ENCODE data around the gene FAM13A.

FAM13A gene

GRCh38 chr4:88690355-88690754 lies 366.6 kb downstream of the FAM13A start:
- TF ChIP-seq, protein P1, sequence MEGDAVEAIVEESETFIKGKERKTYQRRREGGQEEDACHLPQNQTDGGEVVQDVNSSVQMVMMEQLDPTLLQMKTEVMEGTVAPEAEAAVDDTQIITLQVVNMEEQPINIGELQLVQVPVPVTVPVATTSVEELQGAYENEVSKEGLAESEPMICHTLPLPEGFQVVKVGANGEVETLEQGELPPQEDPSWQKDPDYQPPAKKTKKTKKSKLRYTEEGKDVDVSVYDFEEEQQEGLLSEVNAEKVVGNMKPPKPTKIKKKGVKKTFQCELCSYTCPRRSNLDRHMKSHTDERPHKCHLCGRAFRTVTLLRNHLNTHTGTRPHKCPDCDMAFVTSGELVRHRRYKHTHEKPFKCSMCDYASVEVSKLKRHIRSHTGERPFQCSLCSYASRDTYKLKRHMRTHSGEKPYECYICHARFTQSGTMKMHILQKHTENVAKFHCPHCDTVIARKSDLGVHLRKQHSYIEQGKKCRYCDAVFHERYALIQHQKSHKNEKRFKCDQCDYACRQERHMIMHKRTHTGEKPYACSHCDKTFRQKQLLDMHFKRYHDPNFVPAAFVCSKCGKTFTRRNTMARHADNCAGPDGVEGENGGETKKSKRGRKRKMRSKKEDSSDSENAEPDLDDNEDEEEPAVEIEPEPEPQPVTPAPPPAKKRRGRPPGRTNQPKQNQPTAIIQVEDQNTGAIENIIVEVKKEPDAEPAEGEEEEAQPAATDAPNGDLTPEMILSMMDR (IDR thresholded peaks at IDR 0.05; ENCODE audit: low read depth, low read length) = no peak
- H3K4me3 ChIP-seq (ENCODE audit: low read depth, low read length) = no peak overlapping the region
- DNase-seq (ENCODE audit: low read depth, low spot score) = no peak
- in situ Hi-C loops (cut with HindIII; ENCODE audit: low sequenced_read_pairs) = no loop called here

GRCh38 chr4:88681209-88681608 lies 375.8 kb downstream of the FAM13A start:
- in situ Hi-C loops (cut with HindIII; ENCODE audit: low sequenced_read_pairs) = no loop called here
- no peak overlapping the region for H3K4me3 ChIP-seq (ENCODE audit: low read depth, low read length)
- TF ChIP-seq, protein P1 (IDR thresholded peaks at IDR 0.05; ENCODE audit: low read depth, low read length) = no peak
- DNase-seq (ENCODE audit: low read depth, low spot score) = no peak

Measured in astrocyte of the spinal cord (primary cell).